Measurements from ENCODE around the gene PRG3. TPM values are rescaled to one million over a fixed set of nuclear protein-coding genes. Genes with fewer than 3 reads are reported as not detected.

Gene PRG3
- total RNA-seq, 2 experiments from 2014 or later: not detected

GRCh38 chr11:57368106-57368844, 12.7 kb downstream of the PRG3 start:
- CTCF ChIA-PET: no interaction called here

GRCh38 chr11:57364851-57365660, 15.9 kb downstream of the PRG3 start:
- H3K4me3 Mint-ChIP-seq: no peak overlapping the region

More at GRCh38 chr11:57368106-57368844, 12.7 kb downstream of the PRG3 start:
- peaks cover 0 to 2% of the 10 kb centered on the region in 2 experiments for H3K9me3 ChIP-seq (ENCODE audit: control insufficient read depth in 1 of 2, insufficient read depth in 1 of 2, low read length in 2 of 2)
- Mint-ChIP-seq H3K4me1 (ENCODE audit: low read depth) (no peaks in the 10 kb centered on the region), H3K27ac (no peak overlapping the region), H3K4me3 (no peak overlapping the region), H3K27me3 (peaks cover 4% of the 10 kb centered on the region), H3K36me3 (ENCODE audit: low read depth) (no peaks in the 10 kb centered on the region), H3K9me3 (no peaks in the 10 kb centered on the region)
- no peaks in the 10 kb centered on the region for H3K36me3 ChIP-seq (ENCODE audit: insufficient read depth, low read length)
- H3K27me3 ChIP-seq (ENCODE audit: control insufficient read depth in 1 of 2, insufficient read depth in 2 of 2, low read length in 2 of 2): no peaks in the 10 kb centered on the region
- no peak for TF ChIP-seq CTCF (IDR thresholded peaks at IDR 0.05)
- POLR2A ChIA-PET: no interaction called here
- H3K4me3 ChIP-seq (ENCODE audit: low read length): no peak overlapping the region
- no peak for ATAC-seq (ENCODE audit: poor library complexity)
- no peak overlapping the region for H3K27ac ChIP-seq (ENCODE audit: low read depth in 1 of 2, low read length in 2 of 2)
- DNase-seq: no peak
- no peaks in the 10 kb centered on the region for H3K4me1 ChIP-seq (ENCODE audit: insufficient read depth, low read length)
- intact Hi-C loops (cut with DNase I, micrococcal nuclease): no loop called here

More at GRCh38 chr11:57364851-57365660, 15.9 kb downstream of the PRG3 start:
- H3K27me3 ChIP-seq (ENCODE audit: control insufficient read depth in 1 of 2, insufficient read depth in 2 of 2, low read length in 2 of 2): no peaks in the 10 kb centered on the region
- H3K27ac Mint-ChIP-seq: no peak overlapping the region
- no peak overlapping the region for H3K4me3 ChIP-seq (ENCODE audit: low read length)
- no peaks in the 10 kb centered on the region for H3K36me3 ChIP-seq (ENCODE audit: insufficient read depth, low read length)
- H3K4me1 ChIP-seq (ENCODE audit: insufficient read depth, low read length): no peaks in the 10 kb centered on the region
- H3K9me3 ChIP-seq (ENCODE audit: control insufficient read depth in 1 of 2, insufficient read depth in 1 of 2, low read length in 2 of 2): peaks cover 0 to 4% of the 10 kb centered on the region in 2 experiments
- TF ChIP-seq CTCF (IDR thresholded peaks at IDR 0.05): no peak
- no peaks in the 10 kb centered on the region for H3K9me3 Mint-ChIP-seq
- no peaks in the 10 kb centered on the region for H3K4me1 Mint-ChIP-seq (ENCODE audit: low read depth)
- ChIA-PET POLR2A (no interaction called here), CTCF (no interaction called here)
- H3K27me3 Mint-ChIP-seq: peaks cover 4% of the 10 kb centered on the region
- no peaks in the 10 kb centered on the region for H3K36me3 Mint-ChIP-seq (ENCODE audit: low read depth)
- DNase-seq (no peak), ATAC-seq (ENCODE audit: poor library complexity) (no peak)
- intact Hi-C loops (cut with DNase I, micrococcal nuclease): no loop called here
- H3K27ac ChIP-seq (ENCODE audit: low read depth in 1 of 2, low read length in 2 of 2): no peak overlapping the region
